ENCODE measurements around the gene LCTL. TPM values are rescaled to one million over a fixed set of nuclear protein-coding genes. Genes with fewer than 3 reads are reported as not detected.

Gene LCTL
- total and polyA plus RNA-seq, 2 of the 8 experiments (the other 6 are each of a cell fraction or from before 2014, with no cell fraction given), result 5.5 to 6.2 TPM

- Histone ChIP-seq H3K14ac (ENCODE audit: insufficient read length) (no peak overlapping the region), H3K4me1 (replicated peaks in 1 of 4; ENCODE audit: control insufficient read depth in 3 of 4, insufficient read depth in 4 of 4, low read length in 3 of 4) (no peaks in the 10 kb centered on the region), H3K18ac (ENCODE audit: extremely low read depth, low read length) (no peak overlapping the region), H2BK12ac (ENCODE audit: low read depth, low read length) (no peak overlapping the region), H3K23ac (ENCODE audit: insufficient read length) (no peak overlapping the region), H3K79me1 (ENCODE audit: low read depth, low read length) (no peaks in the 10 kb centered on the region), H2AFZ (ENCODE audit: low read length) (no peak overlapping the region), H3K36me3 (ENCODE audit: control insufficient read depth in 2 of 4, insufficient read depth in 4 of 4, low read length in 3 of 4) (peaks cover 0 to 9% (median 0%) of the 10 kb centered on the region in 4 experiments; a peak in 1 of 8 replicates), H3K9ac (replicated peaks in 1 of 4; ENCODE audit: extremely low read depth in 1 of 4, low read depth in 3 of 4, low read length in 3 of 4) (no peak overlapping the region), H3K23me2 (ENCODE audit: low read depth, low read length) (no peaks in the 10 kb centered on the region), H3K27me3 (replicated peaks in 1 of 4; ENCODE audit: control insufficient read depth in 3 of 4, extremely low read depth in 1 of 4, insufficient read depth in 3 of 4, low read length in 3 of 4) (no peaks in the 10 kb centered on the region), H3K79me2 (ENCODE audit: control insufficient read depth in 1 of 2, insufficient read depth in 2 of 2, low read length in 2 of 2) (no peaks in the 10 kb centered on the region), H2BK120ac (replicated peaks; ENCODE audit: low read depth, low read length) (no peak overlapping the region), H2AK5ac (ENCODE audit: low read depth, low read length) (no peak overlapping the region), H4K20me1 (replicated peaks in 1 of 2; ENCODE audit: control insufficient read depth in 1 of 2, insufficient read depth in 2 of 2, low read length in 2 of 2) (peaks cover 2% of the 10 kb centered on the region in 2 experiments), H2BK20ac (ENCODE audit: low read length) (no peak overlapping the region), H3K4me2 (ENCODE audit: insufficient read depth in 1 of 2, low read depth in 2 of 2, low read length in 2 of 2) (no peak overlapping the region), H2BK5ac (ENCODE audit: low read depth, low read length) (no peak overlapping the region), H3K4ac (replicated peaks; ENCODE audit: insufficient read length, low read depth, low read length) (no peak overlapping the region), H3K4me3 (ENCODE audit: extremely low read depth in 1 of 4, insufficient read depth in 2 of 4, low read depth in 3 of 4, low read length in 4 of 4) (no peak overlapping the region), H4K5ac (ENCODE audit: insufficient read length, low read depth, low read length) (no peak overlapping the region), H4K91ac (replicated peaks; ENCODE audit: insufficient read length, low read length) (no peak overlapping the region), H2BK15ac (ENCODE audit: low read length) (no peak overlapping the region), H4K8ac (ENCODE audit: extremely low read depth, insufficient read depth, low read length) (no peak overlapping the region), H3K27ac (ENCODE audit: low read depth, low read length) (no peak overlapping the region), H3K9me3 (ENCODE audit: insufficient read depth in 2 of 2, low read depth in 1 of 2, low read length in 1 of 2) (no peaks in the 10 kb centered on the region; a peak in 1 of 4 replicates), H3K56ac (replicated peaks; ENCODE audit: insufficient read length, low read depth, low read length) (no peak overlapping the region)
- no peak for FAIRE-seq
- no peak for DNase-seq (ENCODE audit: low read depth in 1 of 2, low spot score in 2 of 2)
- CTCF ChIA-PET (ENCODE audit: partially characterized antibody), result no interaction called here
- POLR2A ChIA-PET (ENCODE audit: partially characterized antibody), result interaction anchor here (0.6 to 1.1 kb wide), 3 partner anchors 12 to 298 kb away, joined by 3 read pairs; no protein-coding TSS in a partner anchor
- TF ChIP-seq JUND (IDR thresholded peaks at IDR 0.05; ENCODE audit: low read length) (no peak), MAFK (IDR thresholded peaks at IDR 0.05; ENCODE audit: low read depth, low read length) (no peak), BACH1 (IDR thresholded peaks at IDR 0.05; ENCODE audit: low read length) (no peak), ATF3 (IDR thresholded peaks at IDR 0.05; ENCODE audit: insufficient read depth, low read depth, low read length) (no peak), TAF1 (IDR thresholded peaks at IDR 0.05; ENCODE audit: low read depth, low read length) (no peak), FOSL1 (IDR thresholded peaks at IDR 0.05; ENCODE audit: insufficient read depth, low read depth, low read length) (no peak), SP1 (IDR thresholded peaks at IDR 0.05; ENCODE audit: low read depth, low read length) (no peak), CEBPB (IDR thresholded peaks at IDR 0.05; ENCODE audit: low read depth, low read length) (no peak), CHD2 (IDR thresholded peaks at IDR 0.05; ENCODE audit: low read length) (no peak), RAD21 (IDR thresholded peaks at IDR 0.05 in 1 of 2, conservative IDR thresholded peaks at IDR 0.05 in 1 of 2; ENCODE audit: low read depth in 2 of 2, low read length in 2 of 2) (no peak), TCF12 (IDR thresholded peaks at IDR 0.05; ENCODE audit: low read depth, low read length) (no peak), CBX5 (IDR thresholded peaks at IDR 0.05; ENCODE audit: low read depth, low read length) (no peak), EZH2 (IDR thresholded peaks at IDR 0.05; ENCODE audit: low read depth, low read length, severe bottlenecking) (no peak), JUN (IDR thresholded peaks at IDR 0.05; ENCODE audit: low read depth, low read length) (no peak), CBX8 (IDR thresholded peaks at IDR 0.05; ENCODE audit: borderline replicate concordance, low read depth, low read length) (no peak), SP2 (IDR thresholded peaks at IDR 0.05; ENCODE audit: low read length) (no peak), POU5F1 (IDR thresholded peaks at IDR 0.05; ENCODE audit: low read depth, low read length) (no peak)
Observed at GRCh38 chr15:66555685-66556084, 10.1 kb downstream of the LCTL start.

Measured in H1 (cell line).